ENCODE results near the gene MYO18A. TPM values are rescaled to one million over a fixed set of nuclear protein-coding genes. Genes with fewer than 3 reads are reported as not detected.

The MYO18A gene
- total RNA-seq, 4 donors from 2014 or later = 104 to 359 (median 188) TPM

- H3K27me3 ChIP-seq = no peaks in the 10 kb centered on the region
- no peak for DNase-seq
- peaks cover 0 to 3% (median under 1%) of the 10 kb centered on the region in 4 donors for H3K4me1 ChIP-seq
- no peak overlapping the region for H3K27ac ChIP-seq
- H3K4me3 ChIP-seq = no peak overlapping the region
- TF ChIP-seq, protein P1, sequence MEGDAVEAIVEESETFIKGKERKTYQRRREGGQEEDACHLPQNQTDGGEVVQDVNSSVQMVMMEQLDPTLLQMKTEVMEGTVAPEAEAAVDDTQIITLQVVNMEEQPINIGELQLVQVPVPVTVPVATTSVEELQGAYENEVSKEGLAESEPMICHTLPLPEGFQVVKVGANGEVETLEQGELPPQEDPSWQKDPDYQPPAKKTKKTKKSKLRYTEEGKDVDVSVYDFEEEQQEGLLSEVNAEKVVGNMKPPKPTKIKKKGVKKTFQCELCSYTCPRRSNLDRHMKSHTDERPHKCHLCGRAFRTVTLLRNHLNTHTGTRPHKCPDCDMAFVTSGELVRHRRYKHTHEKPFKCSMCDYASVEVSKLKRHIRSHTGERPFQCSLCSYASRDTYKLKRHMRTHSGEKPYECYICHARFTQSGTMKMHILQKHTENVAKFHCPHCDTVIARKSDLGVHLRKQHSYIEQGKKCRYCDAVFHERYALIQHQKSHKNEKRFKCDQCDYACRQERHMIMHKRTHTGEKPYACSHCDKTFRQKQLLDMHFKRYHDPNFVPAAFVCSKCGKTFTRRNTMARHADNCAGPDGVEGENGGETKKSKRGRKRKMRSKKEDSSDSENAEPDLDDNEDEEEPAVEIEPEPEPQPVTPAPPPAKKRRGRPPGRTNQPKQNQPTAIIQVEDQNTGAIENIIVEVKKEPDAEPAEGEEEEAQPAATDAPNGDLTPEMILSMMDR (IDR thresholded peaks at IDR 0.05) = no peak
- TF ChIP-seq POLR2A (IDR thresholded peaks at IDR 0.05) = no peak
- peaks cover 0 to 7% (median 0%) of the 10 kb centered on the region in 4 donors for H3K9me3 ChIP-seq
- H3K36me3 ChIP-seq = no peaks in the 10 kb centered on the region
Measured at GRCh38 chr17:29037739-29038084, 142.5 kb downstream of the MYO18A start.

DNA sequence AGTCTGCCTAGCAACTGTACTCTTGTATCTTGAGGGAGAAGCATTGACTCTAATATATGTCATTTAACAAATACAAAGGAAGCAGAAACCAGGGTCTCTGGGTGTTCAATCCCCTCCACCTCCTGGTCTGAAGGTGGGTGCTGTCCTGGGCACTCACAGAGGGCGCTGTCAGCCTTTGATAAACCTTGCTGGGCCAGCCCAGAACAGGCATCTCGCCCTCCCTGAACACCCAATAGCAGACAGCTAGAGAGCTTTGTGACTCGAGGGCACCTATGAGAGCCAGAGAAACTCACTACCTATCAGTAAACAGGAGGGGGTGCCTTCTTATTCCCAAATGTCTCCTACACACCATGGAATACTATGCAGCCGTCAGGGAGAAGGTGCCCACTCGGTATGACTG lies 143.6 kb downstream of the MYO18A start:
- no peaks in the 10 kb centered on the region for H3K36me3 ChIP-seq
- H3K27me3 ChIP-seq = peaks cover 0 to 5% of the 10 kb centered on the region in 2 donors
- H3K9me3 ChIP-seq = peaks cover 0 to 7% (median 0%) of the 10 kb centered on the region in 4 donors
- no peaks in the 10 kb centered on the region for H3K4me1 ChIP-seq
- no peak overlapping the region for H3K4me3 ChIP-seq
- no peak for TF ChIP-seq POLR2A (IDR thresholded peaks at IDR 0.05)
- TF ChIP-seq, protein P1 (IDR thresholded peaks at IDR 0.05) = no peak
- DNase-seq = no peak
- H3K27ac ChIP-seq = no peak overlapping the region

DNA sequence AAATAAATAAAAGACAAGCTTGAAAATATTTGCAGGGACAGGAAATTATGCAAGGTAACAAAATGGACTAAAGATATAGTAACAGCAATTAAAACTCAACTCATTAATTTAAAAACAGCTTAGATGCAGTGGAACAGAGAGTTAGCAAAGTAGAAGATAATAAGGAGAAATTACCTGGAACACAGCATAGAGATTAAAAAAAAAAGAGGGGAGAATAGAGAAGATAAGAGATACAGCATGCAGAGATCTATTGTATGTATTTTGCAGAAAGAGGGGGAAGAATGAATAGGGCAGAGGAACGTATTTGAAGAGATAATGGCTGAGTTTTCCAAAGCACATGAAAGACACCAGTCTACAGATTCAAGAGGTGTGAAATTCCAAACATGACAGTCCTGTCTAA lies 145.7 kb downstream of the MYO18A start:
- H3K27me3 ChIP-seq = peaks cover 0 to 5% of the 10 kb centered on the region in 2 donors
- no peak overlapping the region for H3K27ac ChIP-seq
- TF ChIP-seq, protein P1 (IDR thresholded peaks at IDR 0.05) = no peak
- TF ChIP-seq POLR2A (IDR thresholded peaks at IDR 0.05) = no peak
- no peak for DNase-seq
- H3K9me3 ChIP-seq = peaks cover 0 to 7% (median 0%) of the 10 kb centered on the region in 4 donors
- no peaks in the 10 kb centered on the region for H3K36me3 ChIP-seq
- H3K4me3 ChIP-seq = no peak overlapping the region
- H3K4me1 ChIP-seq = no peaks in the 10 kb centered on the region

- TF ChIP-seq, protein P1 (IDR thresholded peaks at IDR 0.05) = no peak
- no peak for TF ChIP-seq POLR2A (IDR thresholded peaks at IDR 0.05)
- Histone ChIP-seq H3K36me3 (no peaks in the 10 kb centered on the region), H3K27ac (no peak overlapping the region), H3K4me1 (no peaks in the 10 kb centered on the region), H3K9me3 (peaks cover 0 to 7% (median 0%) of the 10 kb centered on the region in 4 donors), H3K27me3 (peaks cover 0 to 5% of the 10 kb centered on the region in 2 donors), H3K4me3 (no peak overlapping the region)
- DNase-seq = no peak
Measured at GRCh38 chr17:29032857-29033197, 147.4 kb downstream of the MYO18A start.

DNA sequence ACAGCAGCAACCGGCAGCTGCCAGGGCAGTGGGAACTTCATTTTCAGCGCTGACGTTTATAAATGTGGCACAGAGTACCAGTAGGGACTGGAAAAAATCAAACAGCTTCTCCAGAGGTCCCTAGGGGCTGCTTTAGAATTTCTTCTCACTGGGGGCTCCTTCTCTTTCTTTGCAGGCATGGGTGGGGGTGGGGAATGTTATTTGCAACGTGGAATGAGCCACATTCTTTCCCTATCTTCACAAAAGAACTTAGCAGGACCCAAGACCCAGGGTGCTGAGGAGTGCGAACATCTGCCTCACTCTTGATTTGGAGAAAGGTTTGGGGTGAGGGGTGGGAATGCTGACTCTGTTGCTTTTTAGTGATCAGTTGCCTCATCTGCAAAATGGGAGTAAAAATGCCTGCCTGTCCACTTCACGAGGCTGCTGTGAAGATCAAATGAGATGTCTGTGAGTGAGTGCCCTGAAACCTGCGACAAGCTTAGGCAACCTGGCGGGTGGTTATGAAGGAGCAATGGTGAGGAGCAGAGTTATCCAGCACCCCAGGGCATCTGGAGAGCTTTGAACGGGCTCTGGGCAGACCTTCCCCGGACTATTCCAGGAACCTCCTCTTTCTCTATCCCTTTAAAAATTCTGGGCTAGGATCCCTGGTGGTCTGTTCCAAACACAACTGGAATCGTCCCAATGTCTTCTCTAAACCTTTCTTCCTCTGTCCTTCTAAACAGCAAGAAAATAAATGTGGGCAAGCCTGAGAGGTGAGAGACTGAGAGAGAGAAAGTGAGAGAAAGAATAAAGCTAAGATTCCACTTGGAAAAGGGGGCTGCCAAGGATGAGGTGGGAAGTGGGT lies 148.0 kb downstream of the MYO18A start:
- H3K4me1 ChIP-seq = no peaks in the 10 kb centered on the region
- no peak for DNase-seq
- H3K9me3 ChIP-seq = peaks cover 0 to 7% (median 0%) of the 10 kb centered on the region in 4 donors
- no peaks in the 10 kb centered on the region for H3K36me3 ChIP-seq
- no peak for TF ChIP-seq POLR2A (IDR thresholded peaks at IDR 0.05)
- TF ChIP-seq, protein P1 (IDR thresholded peaks at IDR 0.05) = no peak
- H3K27ac ChIP-seq = no peak overlapping the region
- H3K4me3 ChIP-seq = no peak overlapping the region
- H3K27me3 ChIP-seq = peaks cover 0 to 5% of the 10 kb centered on the region in 2 donors
